Kidney (tissue), 14 donors: Measurements from ENCODE around the gene ANKRD11. TPM values are rescaled to one million over a fixed set of nuclear protein-coding genes. Genes with fewer than 3 reads are reported as not detected.

Experiments
- DNase-seq, 5 donors: peaks; one replicate each; pipeline ENCODE4 v3.0.0-alpha.2; 2013 to 2020
- FAIRE-seq: peaks from 2 replicates; lab custom pipeline; 2012; peaks lifted over from hg19 to GRCh38; lab: Jason Lieb, UNC
- H3K27ac ChIP-seq, 2 donors: one replicate each; pipeline ENCODE4 v1.7.0; 2013; ENCODE audit warnings: low read depth in 2 of 2, low read length in 2 of 2, inconsistent platforms in 1 of 2
- H3K27me3 ChIP-seq: one replicate; pipeline ENCODE4 v1.7.1; 2013; ENCODE audit warnings: low read length, inconsistent platforms; ENCODE audit not compliant: control insufficient read depth, insufficient read depth
- H3K36me3 ChIP-seq, 3 donors: one replicate each; pipeline versions ENCODE4 v1.7.0 to v1.7.1; 2013; ENCODE audit warnings: low read length in 3 of 3, control low read depth in 1 of 3, inconsistent platforms in 1 of 3; ENCODE audit not compliant: insufficient read depth in 3 of 3, control insufficient read depth in 2 of 3
- H3K4me1 ChIP-seq, 3 donors: one replicate each; pipeline versions ENCODE4 v1.7.0 to v1.7.1; 2013; ENCODE audit warnings: low read length in 3 of 3, inconsistent platforms in 1 of 3, low read depth in 1 of 3; ENCODE audit not compliant: control insufficient read depth in 2 of 3, insufficient read depth in 2 of 3
- H3K4me3 ChIP-seq, 3 donors: one replicate each; pipeline versions ENCODE4 v1.7.0 to v1.8.1; 2013; ENCODE audit warnings: low read length in 3 of 3, control low read depth in 1 of 3, inconsistent platforms in 1 of 3
- H3K9ac ChIP-seq, 3 donors: one replicate each; pipeline versions ENCODE4 v1.7.0 to v1.7.1; 2013; ENCODE audit warnings: low read length in 3 of 3, control low read depth in 1 of 3, inconsistent platforms in 1 of 3
- H3K9me3 ChIP-seq, 3 donors: one replicate each; pipeline versions ENCODE4 v1.7.0 to v1.7.1; 2013; ENCODE audit warnings: low read length in 3 of 3, control low read depth in 1 of 3, inconsistent platforms in 1 of 3; ENCODE audit not compliant: control insufficient read depth in 2 of 3, insufficient read depth in 1 of 3
- intact Hi-C: fragments of 100-400 bp; cut with DNase I; formaldehyde crosslinking; loops from one replicate; pipeline ENCODE4 v1.11.1; 2022
- polyA plus RNA-seq: library from polyadenylated mRNA; stranded (reverse); fragments of 350-450 nt; fragmentation: Illumina TruSeq; extraction: RNeasy Lipid Tissue Mini Kit (QIAGEN cat#74804); gene quantifications from one replicate; pipeline ENCODE4 v1.2.3, GENCODE V29; 2014; ENCODE audit warnings: low read depth, low replicate concordance; ENCODE audit not compliant: insufficient read depth
- total RNA-seq: library from RNA; stranded (reverse); fragmentation: NEBNext Ultra II Directional; extraction: Animal tissue kit (Norgen Biotek cat#: 25700); gene quantifications from one replicate; pipeline ENCODE4 v1.2.1, GENCODE V29; 2021
- TF ChIP-seq, protein P1 (sequence below): IDR thresholded peaks from 3 replicates; pipeline ENCODE4 v1.5.1; 2012; ENCODE audit warnings: mild to moderate bottlenecking, moderate library complexity, borderline replicate concordance; ENCODE audit not compliant: insufficient read depth; ENCODE audit errors: extremely low read depth
- donor health status: control.
- donor health status: control.
- donor health status: control.
- donor health status: control.
- donor health status: control.
- donor health status: DM: yes; HTN: yes; CAD: no.
- donor health status: Normal renal cell carcinoma (clear cell type).

Gene ANKRD11
- total and polyA plus RNA-seq, 2 donors from 2014 or later, result 36.2 to 154 TPM

- Histone ChIP-seq H3K9ac (no peak overlapping the region), H3K27me3 (no peaks in the 10 kb centered on the region), H3K9me3 (no peaks in the 10 kb centered on the region), H3K4me1 (no peaks in the 10 kb centered on the region), H3K27ac (no peak overlapping the region), H3K4me3 (no peak overlapping the region), H3K36me3 (peaks cover 4 to 13% (median 11%) of the 10 kb centered on the region in 3 donors)
- TF ChIP-seq, protein P1, sequence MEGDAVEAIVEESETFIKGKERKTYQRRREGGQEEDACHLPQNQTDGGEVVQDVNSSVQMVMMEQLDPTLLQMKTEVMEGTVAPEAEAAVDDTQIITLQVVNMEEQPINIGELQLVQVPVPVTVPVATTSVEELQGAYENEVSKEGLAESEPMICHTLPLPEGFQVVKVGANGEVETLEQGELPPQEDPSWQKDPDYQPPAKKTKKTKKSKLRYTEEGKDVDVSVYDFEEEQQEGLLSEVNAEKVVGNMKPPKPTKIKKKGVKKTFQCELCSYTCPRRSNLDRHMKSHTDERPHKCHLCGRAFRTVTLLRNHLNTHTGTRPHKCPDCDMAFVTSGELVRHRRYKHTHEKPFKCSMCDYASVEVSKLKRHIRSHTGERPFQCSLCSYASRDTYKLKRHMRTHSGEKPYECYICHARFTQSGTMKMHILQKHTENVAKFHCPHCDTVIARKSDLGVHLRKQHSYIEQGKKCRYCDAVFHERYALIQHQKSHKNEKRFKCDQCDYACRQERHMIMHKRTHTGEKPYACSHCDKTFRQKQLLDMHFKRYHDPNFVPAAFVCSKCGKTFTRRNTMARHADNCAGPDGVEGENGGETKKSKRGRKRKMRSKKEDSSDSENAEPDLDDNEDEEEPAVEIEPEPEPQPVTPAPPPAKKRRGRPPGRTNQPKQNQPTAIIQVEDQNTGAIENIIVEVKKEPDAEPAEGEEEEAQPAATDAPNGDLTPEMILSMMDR, result no peak
- FAIRE-seq (no peak), DNase-seq (peak in 1 of 5 donors; percentile 53)
- intact Hi-C loops, result no loop called here
Observed at GRCh38 chr16:89292443-89293078, 197.8 kb downstream of the ANKRD11 start.

- no peak overlapping the region for H3K4me3 ChIP-seq
- no peaks in the 10 kb centered on the region for H3K4me1 ChIP-seq
- intact Hi-C loops, result no loop called here
- no peaks in the 10 kb centered on the region for H3K27me3 ChIP-seq
- FAIRE-seq (no peak), DNase-seq (peak in 1 of 5 donors; percentile 51)
- H3K9ac ChIP-seq, result no peak overlapping the region
- TF ChIP-seq, protein P1, result no peak
- no peak overlapping the region for H3K27ac ChIP-seq
- no peaks in the 10 kb centered on the region for H3K9me3 ChIP-seq
- peaks cover 4 to 13% (median 12%) of the 10 kb centered on the region in 3 donors for H3K36me3 ChIP-seq
Observed at GRCh38 chr16:89291776-89292175, 198.6 kb downstream of the ANKRD11 start.

DNA sequence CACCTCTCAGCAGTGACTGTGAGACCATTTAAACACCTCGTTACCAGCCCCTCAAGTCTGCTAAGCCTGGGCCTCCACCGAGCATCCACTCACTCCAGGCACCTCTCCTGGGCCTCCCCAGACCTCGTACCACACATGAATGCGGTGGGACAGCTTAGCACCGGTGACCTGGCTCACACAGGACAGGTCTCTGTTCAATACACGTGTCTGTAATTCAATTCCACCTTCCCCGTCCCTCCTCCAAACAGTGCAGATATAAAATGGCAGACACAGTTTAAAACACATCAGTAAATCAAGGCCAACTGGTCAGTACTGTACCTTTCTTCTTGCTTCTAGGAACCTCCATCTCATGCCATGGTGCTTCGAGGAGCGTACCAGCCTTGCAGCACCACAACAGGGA, 199.0 kb downstream of the ANKRD11 start:
- DNase-seq (peak in 3 of 5 donors; percentile 39 to 50 (median 44)), FAIRE-seq (no peak)
- H3K4me1 ChIP-seq, result no peaks in the 10 kb centered on the region
- peaks cover 4 to 16% (median 14%) of the 10 kb centered on the region in 3 donors for H3K36me3 ChIP-seq
- H3K9ac ChIP-seq, result no peak overlapping the region
- H3K27me3 ChIP-seq, result no peaks in the 10 kb centered on the region
- H3K4me3 ChIP-seq, result no peak overlapping the region
- intact Hi-C loops, result no loop called here
- no peak overlapping the region for H3K27ac ChIP-seq
- H3K9me3 ChIP-seq, result no peaks in the 10 kb centered on the region
- TF ChIP-seq, protein P1, result no peak
